ENCODE data around the gene PDZD8.
"Not testable (repeated sequence)": the region's sequence is repeated elsewhere in the genome, so short reads cannot be mapped to it uniquely, and the experiment has no call there.

PDZD8 gene

GRCh38 chr10:117294039-117294645 is 81.1 kb downstream of the PDZD8 start:
- H3K4me1 ChIP-seq (ENCODE audit: control insufficient read depth in 1 of 2, insufficient read depth in 2 of 2, low read length in 2 of 2), result no peaks in the 10 kb centered on the region
- no peak overlapping the region for H4K91ac ChIP-seq (ENCODE audit: low read depth, low read length)
- no peak overlapping the region for H3K23ac ChIP-seq (ENCODE audit: low read length)
- no peak overlapping the region for H3K14ac ChIP-seq (ENCODE audit: low read length)
- no peak overlapping the region for H3K4me3 ChIP-seq (ENCODE audit: low read depth, low read length)
- no peak overlapping the region for H3K9ac ChIP-seq (ENCODE audit: low read length)
- no peak overlapping the region for H3K27ac ChIP-seq (ENCODE audit: low read depth, low read length)
- no peak overlapping the region for H3K4ac ChIP-seq (ENCODE audit: low read depth, low read length)
- H3K4me2 ChIP-seq (ENCODE audit: low read length), result no peak overlapping the region
- H3K36me3 ChIP-seq (ENCODE audit: control insufficient read depth in 1 of 2, insufficient read depth in 2 of 2, low read length in 2 of 2), result peaks cover 0 to 3% of the 10 kb centered on the region in 2 experiments
- H3K9me3 ChIP-seq (ENCODE audit: insufficient read depth, low read depth, low read length), result no peaks in the 10 kb centered on the region
- H3K18ac ChIP-seq (ENCODE audit: low read length), result no peak overlapping the region
- no peak overlapping the region for H2BK120ac ChIP-seq (ENCODE audit: insufficient read depth, low read length, poor library complexity)
- no peak overlapping the region for H4K12ac ChIP-seq (ENCODE audit: low read depth, low read length)
- H2BK12ac ChIP-seq (ENCODE audit: low read length), result no peak overlapping the region
- no peaks in the 10 kb centered on the region for H3K79me1 ChIP-seq (ENCODE audit: low read length)
- H3K79me2 ChIP-seq (ENCODE audit: control insufficient read depth, insufficient read depth, low read length, poor library complexity), result no peaks in the 10 kb centered on the region
- no peak overlapping the region for H2AFZ ChIP-seq (ENCODE audit: insufficient read depth, low read length, poor library complexity)
- DNase-seq, result no peak
- no peak overlapping the region for H2BK5ac ChIP-seq (ENCODE audit: low read depth, low read length, poor library complexity)
- no peak overlapping the region for H4K8ac ChIP-seq (ENCODE audit: low read depth, low read length)
- H2AK5ac ChIP-seq (ENCODE audit: low read length), result no peak overlapping the region
- H3K27me3 ChIP-seq (ENCODE audit: insufficient read depth, low read length), result no peaks in the 10 kb centered on the region
- no CpG with 5 or more reads among the region's 1 CpG for WGBS (ENCODE audit: extremely low coverage, insufficient coverage, insufficient read length)

GRCh38 chr10:117290872-117291271 is 84.4 kb downstream of the PDZD8 start:
- not testable (repeated sequence) for H3K18ac ChIP-seq (ENCODE audit: low read length); H4K12ac ChIP-seq (ENCODE audit: low read depth, low read length); H2AFZ ChIP-seq (ENCODE audit: insufficient read depth, low read length, poor library complexity); H3K4me3 ChIP-seq (ENCODE audit: low read depth, low read length); H3K27me3 ChIP-seq (ENCODE audit: insufficient read depth, low read length); H3K4me2 ChIP-seq (ENCODE audit: low read length); H3K4ac ChIP-seq (ENCODE audit: low read depth, low read length); H3K9ac ChIP-seq (ENCODE audit: low read length); H3K79me1 ChIP-seq (ENCODE audit: low read length); H2BK120ac ChIP-seq (ENCODE audit: insufficient read depth, low read length, poor library complexity); H3K23ac ChIP-seq (ENCODE audit: low read length); H2AK5ac ChIP-seq (ENCODE audit: low read length); H2BK5ac ChIP-seq (ENCODE audit: low read depth, low read length, poor library complexity); H3K9me3 ChIP-seq (ENCODE audit: insufficient read depth, low read depth, low read length); H4K91ac ChIP-seq (ENCODE audit: low read depth, low read length); H3K36me3 ChIP-seq (ENCODE audit: control insufficient read depth in 1 of 2, insufficient read depth in 2 of 2, low read length in 2 of 2); H3K14ac ChIP-seq (ENCODE audit: low read length); H3K27ac ChIP-seq (ENCODE audit: low read depth, low read length); H2BK12ac ChIP-seq (ENCODE audit: low read length); H4K8ac ChIP-seq (ENCODE audit: low read depth, low read length); DNase-seq; H3K79me2 ChIP-seq (ENCODE audit: control insufficient read depth, insufficient read depth, low read length, poor library complexity); H3K4me1 ChIP-seq (ENCODE audit: control insufficient read depth in 1 of 2, insufficient read depth in 2 of 2, low read length in 2 of 2)
- no CpG with 5 or more reads among the region's 10 CpGs for WGBS (ENCODE audit: extremely low coverage, insufficient coverage, insufficient read length)

- Histone ChIP-seq H3K27ac (ENCODE audit: low read depth, low read length) (no peak overlapping the region), H3K79me2 (ENCODE audit: control insufficient read depth, insufficient read depth, low read length, poor library complexity) (no peaks in the 10 kb centered on the region), H3K18ac (ENCODE audit: low read length) (no peak overlapping the region), H3K4ac (ENCODE audit: low read depth, low read length) (no peak overlapping the region), H4K91ac (ENCODE audit: low read depth, low read length) (no peak overlapping the region), H3K79me1 (ENCODE audit: low read length) (no peaks in the 10 kb centered on the region), H2AFZ (ENCODE audit: insufficient read depth, low read length, poor library complexity) (no peak overlapping the region), H2BK12ac (ENCODE audit: low read length) (no peak overlapping the region), H2BK120ac (ENCODE audit: insufficient read depth, low read length, poor library complexity) (no peak overlapping the region), H2AK5ac (ENCODE audit: low read length) (no peak overlapping the region), H2BK5ac (ENCODE audit: low read depth, low read length, poor library complexity) (no peak overlapping the region), H4K8ac (ENCODE audit: low read depth, low read length) (no peak overlapping the region), H3K14ac (ENCODE audit: low read length) (no peak overlapping the region), H3K9me3 (ENCODE audit: insufficient read depth, low read depth, low read length) (no peaks in the 10 kb centered on the region), H3K9ac (ENCODE audit: low read length) (no peak overlapping the region), H3K36me3 (ENCODE audit: control insufficient read depth in 1 of 2, insufficient read depth in 2 of 2, low read length in 2 of 2) (peaks cover 2 to 12% of the 10 kb centered on the region in 2 experiments), H3K4me2 (ENCODE audit: low read length) (no peak overlapping the region), H3K27me3 (ENCODE audit: insufficient read depth, low read length) (no peaks in the 10 kb centered on the region), H3K4me1 (ENCODE audit: control insufficient read depth in 1 of 2, insufficient read depth in 2 of 2, low read length in 2 of 2) (no peaks in the 10 kb centered on the region), H3K4me3 (ENCODE audit: low read depth, low read length) (no peak overlapping the region), H4K12ac (ENCODE audit: low read depth, low read length) (no peak overlapping the region), H3K23ac (ENCODE audit: low read length) (no peak overlapping the region)
- DNase-seq, result no peak
- no CpG with 5 or more reads among the region's 12 CpGs for WGBS (ENCODE audit: extremely low coverage, insufficient coverage, insufficient read length)
These were observed 90.3 kb downstream of the PDZD8 start for GRCh38 chr10:117284716-117285494.

- no peaks in the 10 kb centered on the region for H3K79me1 ChIP-seq (ENCODE audit: low read length)
- H2BK120ac ChIP-seq (ENCODE audit: insufficient read depth, low read length, poor library complexity), result no peak overlapping the region
- H3K4me2 ChIP-seq (ENCODE audit: low read length), result no peak overlapping the region
- no peaks in the 10 kb centered on the region for H3K36me3 ChIP-seq (ENCODE audit: control insufficient read depth in 1 of 2, insufficient read depth in 2 of 2, low read length in 2 of 2)
- H2AK5ac ChIP-seq (ENCODE audit: low read length), result no peak overlapping the region
- H4K91ac ChIP-seq (ENCODE audit: low read depth, low read length), result no peak overlapping the region
- no peak overlapping the region for H4K12ac ChIP-seq (ENCODE audit: low read depth, low read length)
- DNase-seq, result no peak
- H3K79me2 ChIP-seq (ENCODE audit: control insufficient read depth, insufficient read depth, low read length, poor library complexity), result no peaks in the 10 kb centered on the region
- no peaks in the 10 kb centered on the region for H3K9me3 ChIP-seq (ENCODE audit: insufficient read depth, low read depth, low read length)
- H3K4me1 ChIP-seq (ENCODE audit: control insufficient read depth in 1 of 2, insufficient read depth in 2 of 2, low read length in 2 of 2), result no peaks in the 10 kb centered on the region
- no CpG with 5 or more reads among the region's 2 CpGs for WGBS (ENCODE audit: extremely low coverage, insufficient coverage, insufficient read length)
- no peak overlapping the region for H3K4ac ChIP-seq (ENCODE audit: low read depth, low read length)
- H2BK5ac ChIP-seq (ENCODE audit: low read depth, low read length, poor library complexity), result no peak overlapping the region
- no peak overlapping the region for H2BK12ac ChIP-seq (ENCODE audit: low read length)
- H3K23ac ChIP-seq (ENCODE audit: low read length), result no peak overlapping the region
- H4K8ac ChIP-seq (ENCODE audit: low read depth, low read length), result no peak overlapping the region
- H3K9ac ChIP-seq (ENCODE audit: low read length), result no peak overlapping the region
- no peak overlapping the region for H3K18ac ChIP-seq (ENCODE audit: low read length)
- no peaks in the 10 kb centered on the region for H3K27me3 ChIP-seq (ENCODE audit: insufficient read depth, low read length)
- H3K27ac ChIP-seq (ENCODE audit: low read depth, low read length), result no peak overlapping the region
- no peak overlapping the region for H3K4me3 ChIP-seq (ENCODE audit: low read depth, low read length)
- no peak overlapping the region for H2AFZ ChIP-seq (ENCODE audit: insufficient read depth, low read length, poor library complexity)
- H3K14ac ChIP-seq (ENCODE audit: low read length), result no peak overlapping the region
These were observed 97.6 kb downstream of the PDZD8 start for GRCh38 chr10:117277675-117278074.
